Nephron progenitor cell (in vitro differentiated cells): ENCODE data around the gene EPN1.
A peak's percentile ranks its signal among the peaks of the same experiment; 100 is the strongest.

Experiments
- DNase-seq: peaks from one replicate; pipeline ENCODE4 v3.0.0; 2021
- H3K27ac Mint-ChIP-seq: 2 replicates; pipeline ENCODE4 v1.8.0; 2021; ENCODE audit warnings: mild to moderate bottlenecking, moderate library complexity, mixed read lengths
- H3K27me3 Mint-ChIP-seq: 2 replicates; pipeline ENCODE4 v1.8.0; 2021; ENCODE audit warnings: mild to moderate bottlenecking, low read depth, mixed read lengths; ENCODE audit not compliant: poor library complexity
- H3K36me3 Mint-ChIP-seq: 2 replicates; pipeline ENCODE4 v1.8.0; 2021; ENCODE audit warnings: low read depth, mixed read lengths
- H3K4me1 Mint-ChIP-seq: 2 replicates; pipeline ENCODE4 v1.8.0; 2021; ENCODE audit warnings: mixed read lengths
- H3K4me3 Mint-ChIP-seq: 2 replicates; pipeline ENCODE4 v1.8.0; 2021; ENCODE audit warnings: mild to moderate bottlenecking, moderate library complexity, mixed read lengths
- H3K9me3 Mint-ChIP-seq: 2 replicates; pipeline ENCODE4 v1.8.0; 2021; ENCODE audit warnings: mild to moderate bottlenecking, moderate library complexity, mixed read lengths
- TF ChIP-seq, protein P1 (sequence below): fragments of 200-600 bp; sonication (generic); IDR thresholded peaks from 2 replicates; pipeline ENCODE4 v1.5.0; 2021; ENCODE audit warnings: antibody characterized with exemption

EPN1 gene

DNA sequence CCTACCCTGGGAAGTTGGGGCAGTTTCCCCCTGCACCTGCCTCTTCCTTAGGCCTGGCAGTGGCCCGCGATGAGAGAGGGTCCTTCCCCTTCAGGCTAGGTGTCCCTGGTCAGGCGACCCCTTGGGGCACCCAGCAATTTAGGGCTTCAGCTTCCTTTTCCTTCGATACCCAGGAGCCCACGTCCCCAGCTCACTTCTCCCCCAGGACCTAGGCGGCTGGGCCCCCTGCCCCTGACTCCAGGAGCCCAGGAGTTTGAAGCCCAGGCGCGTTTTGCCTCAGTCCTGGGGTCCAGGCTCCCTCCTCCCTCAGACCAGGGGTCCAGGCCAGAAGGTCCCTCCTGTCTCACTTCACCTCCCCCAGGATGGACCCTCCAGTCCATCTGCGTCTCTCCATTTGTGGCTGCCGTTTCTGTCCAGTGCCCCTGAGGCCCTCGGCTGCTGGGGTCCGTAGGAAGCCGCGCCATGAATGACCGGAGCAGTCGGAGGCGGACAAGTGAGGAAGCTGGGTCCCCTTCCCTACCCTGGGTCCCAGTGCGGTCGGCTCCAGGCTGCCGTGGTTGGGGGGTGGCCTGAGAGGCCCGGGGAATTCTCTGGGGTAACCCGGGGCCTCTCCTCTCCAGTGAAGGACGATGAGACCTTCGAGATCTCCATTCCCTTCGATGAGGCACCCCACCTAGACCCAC, 26.3 kb upstream of the EPN1 start:
- no peaks in the 10 kb centered on the region for H3K9me3 Mint-ChIP-seq
- peaks cover 21% of the 10 kb centered on the region for H3K36me3 Mint-ChIP-seq
- no peak for DNase-seq
- peaks cover 40% of the 10 kb centered on the region for H3K4me1 Mint-ChIP-seq
- TF ChIP-seq, protein P1, sequence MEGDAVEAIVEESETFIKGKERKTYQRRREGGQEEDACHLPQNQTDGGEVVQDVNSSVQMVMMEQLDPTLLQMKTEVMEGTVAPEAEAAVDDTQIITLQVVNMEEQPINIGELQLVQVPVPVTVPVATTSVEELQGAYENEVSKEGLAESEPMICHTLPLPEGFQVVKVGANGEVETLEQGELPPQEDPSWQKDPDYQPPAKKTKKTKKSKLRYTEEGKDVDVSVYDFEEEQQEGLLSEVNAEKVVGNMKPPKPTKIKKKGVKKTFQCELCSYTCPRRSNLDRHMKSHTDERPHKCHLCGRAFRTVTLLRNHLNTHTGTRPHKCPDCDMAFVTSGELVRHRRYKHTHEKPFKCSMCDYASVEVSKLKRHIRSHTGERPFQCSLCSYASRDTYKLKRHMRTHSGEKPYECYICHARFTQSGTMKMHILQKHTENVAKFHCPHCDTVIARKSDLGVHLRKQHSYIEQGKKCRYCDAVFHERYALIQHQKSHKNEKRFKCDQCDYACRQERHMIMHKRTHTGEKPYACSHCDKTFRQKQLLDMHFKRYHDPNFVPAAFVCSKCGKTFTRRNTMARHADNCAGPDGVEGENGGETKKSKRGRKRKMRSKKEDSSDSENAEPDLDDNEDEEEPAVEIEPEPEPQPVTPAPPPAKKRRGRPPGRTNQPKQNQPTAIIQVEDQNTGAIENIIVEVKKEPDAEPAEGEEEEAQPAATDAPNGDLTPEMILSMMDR, result no peak
- peak overlapping the region; percentile 85 for H3K4me3 Mint-ChIP-seq
- H3K27me3 Mint-ChIP-seq, result no peaks in the 10 kb centered on the region
- H3K27ac Mint-ChIP-seq, result peak overlapping the region; percentile 61

DNA sequence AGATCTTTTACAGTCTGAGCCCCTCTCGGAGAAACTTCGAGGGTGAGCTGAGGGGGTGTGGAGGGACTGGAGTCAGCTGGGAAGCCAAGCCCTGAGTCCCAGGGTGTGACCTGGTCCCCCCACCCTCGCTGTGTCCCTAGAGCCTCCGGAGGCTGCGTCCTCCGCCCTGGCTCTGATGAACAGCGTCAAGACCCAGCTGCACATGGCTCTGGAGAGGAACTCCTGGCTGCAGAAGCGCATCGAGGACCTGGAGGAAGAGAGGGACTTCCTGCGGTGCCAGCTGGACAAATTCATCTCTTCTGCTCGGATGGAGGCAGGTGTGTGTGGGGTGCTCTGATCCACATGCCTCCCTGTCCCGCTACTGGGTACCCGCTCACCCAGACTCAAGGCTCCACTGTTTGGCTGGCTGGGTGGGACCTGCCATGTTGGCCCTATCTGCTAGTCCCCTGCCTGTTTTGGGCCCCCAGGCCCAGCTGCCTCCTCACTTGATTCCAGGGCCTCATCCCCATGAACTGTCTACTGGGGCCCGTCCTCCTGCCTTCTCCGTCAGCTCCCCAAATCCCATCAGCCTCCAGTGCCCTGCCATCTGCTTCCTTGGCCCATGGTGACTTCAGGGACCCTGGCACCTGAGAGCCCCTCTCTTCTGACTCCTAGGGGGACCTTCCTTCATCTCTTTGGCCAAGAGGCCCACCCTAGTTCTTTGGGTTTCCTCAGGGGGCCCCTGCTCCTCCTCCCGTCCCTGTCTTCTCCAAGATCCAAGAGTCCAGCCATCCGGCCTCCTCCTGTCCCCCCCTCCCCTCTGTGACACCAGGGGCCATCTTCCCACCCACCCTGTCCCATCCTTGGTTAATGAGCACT, 25.5 kb upstream of the EPN1 start:
- H3K27me3 Mint-ChIP-seq, result no peaks in the 10 kb centered on the region
- peaks cover 33% of the 10 kb centered on the region for H3K4me1 Mint-ChIP-seq
- peaks cover 21% of the 10 kb centered on the region for H3K36me3 Mint-ChIP-seq
- H3K27ac Mint-ChIP-seq, result no peak overlapping the region
- no peaks in the 10 kb centered on the region for H3K9me3 Mint-ChIP-seq
- H3K4me3 Mint-ChIP-seq, result peak overlapping the region; percentile 85
- TF ChIP-seq, protein P1, result no peak
- no peak for DNase-seq

DNA sequence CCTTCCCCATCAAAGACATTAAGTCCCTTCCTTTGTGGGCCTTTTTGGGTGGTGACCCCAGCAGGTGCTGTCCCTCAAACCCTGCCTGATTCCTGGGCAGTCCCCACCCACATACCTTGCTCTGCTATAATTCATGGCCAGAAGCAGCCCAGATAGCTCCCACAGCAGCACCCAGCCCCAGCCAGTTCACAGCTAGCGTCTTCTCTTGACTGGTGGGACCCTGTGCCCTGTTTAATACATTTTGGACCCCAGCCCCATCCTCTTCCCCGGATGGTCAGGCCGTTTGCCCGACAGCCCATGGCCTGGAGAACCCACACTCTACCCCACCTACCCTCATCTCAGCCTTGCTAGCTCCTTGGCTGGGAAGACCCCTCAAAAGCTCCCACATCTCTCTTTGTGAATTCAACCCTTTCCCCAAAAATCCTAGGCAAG, 24.9 kb upstream of the EPN1 start:
- H3K36me3 Mint-ChIP-seq, result peaks cover 21% of the 10 kb centered on the region
- H3K27ac Mint-ChIP-seq, result no peak overlapping the region
- H3K4me3 Mint-ChIP-seq, result peak overlapping the region; percentile 62
- DNase-seq, result no peak
- no peaks in the 10 kb centered on the region for H3K27me3 Mint-ChIP-seq
- TF ChIP-seq, protein P1, result no peak
- no peaks in the 10 kb centered on the region for H3K9me3 Mint-ChIP-seq
- peaks cover 30% of the 10 kb centered on the region for H3K4me1 Mint-ChIP-seq

DNA sequence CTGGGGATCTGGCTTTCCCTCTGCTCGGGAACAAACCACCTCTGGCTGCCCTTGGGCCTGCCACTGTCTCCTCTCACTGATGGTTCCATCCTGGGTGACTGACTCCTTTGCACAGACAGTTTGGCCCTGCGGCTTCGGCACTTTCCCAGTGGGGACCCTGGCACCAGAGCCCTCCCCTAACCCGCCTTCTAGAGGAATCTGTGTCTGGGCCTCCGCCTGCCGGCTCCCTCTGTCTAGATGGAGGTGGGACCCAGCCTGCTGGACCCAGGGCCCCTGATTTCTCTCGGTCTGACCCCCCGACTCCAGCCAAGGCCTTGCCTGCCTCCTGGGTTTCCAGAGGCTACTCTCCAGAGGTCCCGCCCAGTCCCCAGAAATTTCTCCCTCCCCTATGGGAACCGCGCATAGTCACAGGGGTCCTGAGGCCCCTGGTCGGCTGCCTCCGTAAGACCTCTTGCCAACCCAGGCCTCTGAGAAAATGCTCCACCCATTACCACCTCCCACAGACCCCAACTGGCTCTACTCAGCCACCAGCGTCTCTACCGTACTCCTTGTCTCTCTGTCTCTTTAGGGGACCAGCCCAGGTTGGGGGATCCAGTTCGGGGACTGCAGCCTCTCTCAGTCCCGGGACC, 24.3 kb upstream of the EPN1 start:
- Mint-ChIP-seq H3K9me3 (no peaks in the 10 kb centered on the region), H3K27me3 (no peaks in the 10 kb centered on the region), H3K36me3 (peaks cover 16% of the 10 kb centered on the region), H3K27ac (no peak overlapping the region), H3K4me3 (peak overlapping the region; percentile 62), H3K4me1 (peaks cover 26% of the 10 kb centered on the region)
- DNase-seq, result no peak
- TF ChIP-seq, protein P1, result no peak

DNA sequence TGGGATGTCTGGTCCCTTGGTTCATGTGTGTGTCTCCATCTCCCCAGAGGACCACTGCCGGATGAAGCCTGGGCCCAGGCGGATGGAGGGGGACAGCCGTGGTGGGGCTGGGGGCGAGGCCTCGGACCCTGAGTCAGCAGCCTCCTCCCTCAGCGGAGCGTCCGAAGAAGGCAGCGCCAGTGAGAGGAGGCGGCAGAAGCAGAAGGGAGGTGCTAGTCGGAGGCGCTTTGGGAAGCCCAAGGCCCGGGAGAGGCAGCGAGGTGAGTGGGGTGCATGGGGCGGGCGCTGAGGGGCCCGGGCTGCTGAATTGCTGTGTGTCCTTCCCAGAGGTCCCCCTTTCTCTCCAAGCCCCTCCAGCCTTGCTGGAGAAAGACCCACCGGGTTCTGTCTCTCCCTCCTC, 23.8 kb upstream of the EPN1 start:
- Mint-ChIP-seq H3K36me3 (peaks cover 16% of the 10 kb centered on the region), H3K4me1 (peaks cover 31% of the 10 kb centered on the region), H3K4me3 (peak overlapping the region; percentile 54)

More for the DNA sequence above, 23.8 kb upstream of the EPN1 start:
- TF ChIP-seq, protein P1, result no peak
- DNase-seq, result no peak
- Mint-ChIP-seq H3K9me3 (no peaks in the 10 kb centered on the region), H3K27me3 (no peaks in the 10 kb centered on the region), H3K27ac (no peak overlapping the region)
